Activated naive CD4-positive, alpha-beta T cell treated with Interleukin-2 at 50 U/mL for 16 hours (primary cell): ENCODE data around the gene EIF4E1B.

Experiments used
- DNase-seq: peaks from one replicate; pipeline ENCODE4 v3.0.0-alpha.2; 2020

Gene EIF4E1B

DNA sequence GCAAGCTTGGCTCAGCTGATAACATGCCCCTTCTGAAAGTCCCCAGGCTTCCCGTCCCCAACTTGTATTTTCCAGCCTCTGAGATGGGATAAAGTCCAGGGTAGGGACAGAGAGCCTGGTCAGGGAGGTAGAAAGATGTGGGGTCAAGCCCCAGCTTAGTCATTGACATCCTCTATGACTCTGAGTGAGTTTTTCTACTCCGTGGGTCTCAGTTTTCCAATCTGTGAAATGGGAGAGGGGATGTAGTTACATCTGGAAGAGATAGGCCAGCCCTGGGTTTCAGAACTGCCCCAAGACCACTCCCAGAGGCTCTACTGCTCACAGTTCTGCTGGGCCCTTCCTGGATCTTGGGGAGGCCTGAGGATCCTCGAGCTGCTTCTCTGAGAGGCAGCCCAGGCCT, 23.6 kb upstream of the EIF4E1B start:
- no peak for DNase-seq

DNA sequence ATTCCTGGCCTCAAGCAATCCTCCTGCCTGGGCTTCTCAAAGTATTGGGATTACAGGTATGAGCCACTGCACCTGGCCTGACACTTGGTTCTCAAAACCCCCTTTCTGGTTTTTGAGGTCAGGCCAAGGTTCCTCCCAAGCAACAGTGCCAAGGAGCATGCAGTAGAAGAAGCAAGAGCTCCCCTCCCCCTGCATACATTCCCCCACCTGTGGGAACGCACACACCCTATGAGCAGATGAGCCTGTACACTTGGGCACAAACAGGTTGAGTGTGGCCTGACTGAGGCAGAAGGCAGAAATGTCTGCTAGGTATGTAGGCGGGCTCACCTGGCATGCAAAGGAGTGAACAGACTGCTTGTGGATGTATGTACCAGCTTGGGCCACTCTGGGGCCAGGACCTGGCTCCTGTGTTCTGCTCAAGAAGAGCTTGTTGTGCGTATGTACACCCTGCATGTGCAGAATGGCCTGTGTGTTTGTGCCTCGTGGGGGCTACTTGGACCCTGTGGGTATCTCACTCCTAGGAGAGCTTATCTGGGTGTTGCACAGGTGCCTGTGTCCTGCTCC, 22.3 kb upstream of the EIF4E1B start:
- DNase-seq = no peak

DNA sequence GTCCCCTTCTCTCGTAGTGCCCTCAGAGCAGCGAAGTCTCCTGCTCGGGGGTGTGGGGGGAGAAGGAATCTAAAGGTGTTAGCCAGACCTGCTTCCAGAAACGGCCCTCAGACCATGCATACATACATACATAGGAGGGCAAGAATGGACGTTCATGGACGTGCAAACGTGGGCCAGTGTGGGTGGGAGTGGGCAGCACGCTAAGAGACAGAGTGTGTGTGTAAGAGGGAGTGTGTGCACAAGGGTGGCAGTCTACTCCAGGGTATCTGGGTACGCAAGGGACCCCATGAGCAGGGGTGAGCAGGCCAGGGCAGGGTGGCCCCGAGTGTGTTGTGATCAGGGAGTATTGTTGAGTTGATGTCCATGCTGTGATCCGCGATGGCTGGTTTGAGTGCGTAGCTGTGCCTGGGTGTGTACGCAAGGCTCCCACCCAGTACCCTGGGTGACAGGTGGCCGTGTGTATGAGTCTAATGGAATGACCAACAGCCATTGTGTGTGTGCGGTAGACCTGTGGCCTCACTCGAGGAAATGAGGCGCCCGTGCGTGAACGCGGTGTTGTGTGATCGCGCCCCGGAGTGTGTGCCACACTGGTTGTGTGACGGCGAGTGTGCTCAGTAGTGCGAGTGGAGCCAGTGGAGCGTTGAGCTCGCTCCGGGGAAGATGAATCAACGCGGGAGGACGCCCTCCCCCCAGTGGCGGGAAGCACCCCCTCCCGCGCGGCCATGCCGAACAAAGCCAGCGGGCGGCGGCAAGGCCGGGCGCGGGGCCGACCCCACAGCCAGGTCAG, 21.3 kb upstream of the EIF4E1B start:
- peak; percentile 21 for DNase-seq

DNA sequence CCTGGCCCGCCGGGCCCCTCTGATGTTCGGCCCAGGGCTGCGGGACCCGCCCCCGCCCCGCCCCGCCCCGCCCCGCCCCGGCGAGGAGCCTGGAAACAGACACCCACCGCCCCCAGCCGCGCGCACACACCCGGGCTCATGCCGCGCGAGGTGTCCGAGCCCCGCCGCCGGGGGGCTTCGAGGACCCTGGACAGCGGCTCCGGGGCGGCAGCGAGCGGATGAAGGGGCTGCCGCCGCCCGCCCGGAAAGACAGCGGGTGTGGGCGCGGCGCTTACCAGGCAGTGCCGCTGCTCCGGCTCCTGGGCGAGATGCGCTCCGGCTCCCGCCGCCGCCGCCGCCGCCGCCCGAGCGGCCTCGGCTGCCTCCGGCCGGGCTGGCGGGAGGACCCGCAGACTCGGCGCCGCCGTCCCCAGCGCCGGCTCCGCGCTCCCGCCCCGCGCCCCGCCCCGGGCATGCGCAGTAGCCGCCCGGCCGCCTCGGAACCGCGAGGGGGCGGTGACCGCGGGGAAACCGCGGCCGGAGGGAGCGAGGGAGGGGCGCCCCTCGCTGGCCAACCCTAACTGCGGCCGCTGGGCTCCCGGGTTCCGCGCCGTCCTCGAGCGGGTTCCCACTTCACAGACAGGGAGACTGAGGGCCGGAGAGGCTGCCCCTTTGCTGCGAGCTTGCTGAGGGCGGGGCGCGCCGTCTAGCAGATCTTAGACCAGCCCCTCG, 20.6 kb upstream of the EIF4E1B start, which contains the start of gene GPRIN1:
Gene GPRIN1 (minus strand): TSS at position 433 of the 711 bp plus-strand sequence. CDS start 10,322 bp downstream, outside the sequence.
- peak; percentile 68 for DNase-seq

DNA sequence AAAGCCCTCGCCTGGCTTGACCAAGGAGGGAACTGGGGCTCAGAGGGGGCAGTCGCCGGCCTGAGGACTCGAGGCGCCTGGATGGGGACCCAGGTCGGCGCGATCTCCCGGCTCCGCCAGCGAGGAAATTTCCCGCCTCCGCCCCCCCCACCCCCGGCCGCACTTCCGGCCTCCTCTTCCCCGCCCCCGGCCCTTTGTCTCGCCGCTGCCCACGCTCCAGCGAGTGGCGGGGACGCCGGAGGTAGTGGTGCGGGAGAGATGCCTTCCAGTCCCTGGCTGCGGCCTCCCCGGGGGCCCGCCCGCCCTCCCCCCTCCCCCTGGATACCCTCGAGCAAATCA, 20.1 kb upstream of the EIF4E1B start:
- DNase-seq = peak; percentile 14

DNA sequence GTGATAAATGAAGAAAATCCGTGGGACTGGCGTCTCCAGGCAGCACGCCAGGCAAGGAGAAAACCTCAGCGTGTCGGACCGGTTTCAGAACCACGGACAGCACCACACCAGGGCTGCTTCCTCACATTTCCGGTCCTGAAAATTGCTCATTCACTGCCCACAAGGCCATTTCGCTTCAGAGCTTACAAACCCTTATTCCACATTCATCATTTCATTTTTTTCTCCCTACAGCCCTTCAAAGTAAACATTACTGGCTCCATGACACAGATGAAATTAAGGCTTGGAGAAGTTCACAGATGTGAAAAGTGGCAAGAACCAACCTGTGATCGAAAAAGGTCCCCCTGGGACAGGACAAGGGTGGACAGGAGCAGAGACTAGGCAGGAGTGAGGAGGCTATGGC, 19.0 kb upstream of the EIF4E1B start:
- peak; percentile 49 for DNase-seq

DNA sequence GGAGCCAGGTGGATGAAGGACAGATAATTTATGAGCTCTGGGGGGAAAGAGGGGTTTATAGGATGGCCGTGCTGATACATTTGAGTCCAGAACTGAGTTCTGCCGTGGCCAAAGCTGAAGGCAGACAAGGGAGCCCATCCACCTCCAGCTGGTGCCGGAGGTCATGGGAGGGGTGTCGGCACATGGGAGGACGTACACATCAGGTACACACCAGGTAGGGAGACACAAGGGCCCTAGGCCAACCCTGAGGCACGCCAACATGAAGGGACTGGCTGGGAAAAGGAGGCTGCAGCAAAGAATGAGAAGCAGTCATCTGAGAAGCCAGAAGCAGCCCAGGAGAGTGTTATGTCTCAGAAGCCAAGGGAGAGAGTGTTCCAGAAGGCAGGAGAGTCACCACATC, 18.5 kb upstream of the EIF4E1B start:
- DNase-seq = no peak

DNA sequence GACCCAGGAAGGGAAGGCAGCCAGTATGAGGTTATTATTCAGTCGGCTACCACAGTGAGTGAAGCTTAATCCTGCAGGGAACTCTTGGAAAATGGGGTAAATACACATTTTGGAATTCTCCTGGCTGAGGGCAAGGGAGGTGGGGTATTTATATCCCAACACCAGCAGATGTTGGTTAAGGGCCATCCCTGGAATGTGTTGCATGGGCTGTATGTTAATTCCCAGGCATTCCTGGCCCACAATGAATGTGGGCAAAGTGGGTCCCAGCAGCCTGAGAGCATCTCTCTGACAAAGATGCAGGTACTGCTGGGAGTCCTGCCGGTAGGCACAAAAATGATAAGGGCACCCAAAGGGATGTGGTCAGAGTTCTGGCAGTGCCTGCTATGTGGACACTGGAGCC, 17.6 kb upstream of the EIF4E1B start:
- no peak for DNase-seq

DNA sequence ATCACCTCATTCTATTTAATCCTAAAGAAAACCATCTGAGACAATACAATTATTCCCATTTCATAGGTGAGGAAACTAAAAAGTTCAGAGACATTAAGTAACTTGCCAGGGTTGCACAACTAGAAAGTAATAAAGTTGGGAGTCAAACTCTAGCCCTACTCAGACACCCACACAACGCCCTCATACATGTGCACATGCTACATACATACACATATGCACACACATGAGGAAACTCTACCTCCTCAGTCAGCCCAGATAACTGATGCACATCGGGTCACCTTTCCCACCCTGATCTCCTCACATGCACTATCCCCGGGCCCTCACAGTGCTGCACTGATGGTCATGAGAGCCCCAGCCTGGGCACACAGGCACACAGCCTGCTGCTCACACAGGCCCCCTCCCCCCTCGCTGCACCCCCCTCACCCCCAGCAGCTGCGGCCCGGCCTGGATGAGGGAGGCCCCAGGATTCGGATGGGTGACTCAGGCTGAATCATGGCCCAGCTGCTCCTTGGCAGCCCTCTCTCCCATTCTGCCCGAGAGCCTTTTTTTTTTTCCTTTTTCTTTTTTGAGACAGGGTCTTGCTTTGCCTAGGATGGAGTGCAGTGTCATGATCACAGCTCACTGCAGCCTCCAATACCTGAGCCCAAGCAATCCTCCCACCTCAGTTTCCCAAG, 15.5 kb upstream of the EIF4E1B start:
- no peak for DNase-seq

DNA sequence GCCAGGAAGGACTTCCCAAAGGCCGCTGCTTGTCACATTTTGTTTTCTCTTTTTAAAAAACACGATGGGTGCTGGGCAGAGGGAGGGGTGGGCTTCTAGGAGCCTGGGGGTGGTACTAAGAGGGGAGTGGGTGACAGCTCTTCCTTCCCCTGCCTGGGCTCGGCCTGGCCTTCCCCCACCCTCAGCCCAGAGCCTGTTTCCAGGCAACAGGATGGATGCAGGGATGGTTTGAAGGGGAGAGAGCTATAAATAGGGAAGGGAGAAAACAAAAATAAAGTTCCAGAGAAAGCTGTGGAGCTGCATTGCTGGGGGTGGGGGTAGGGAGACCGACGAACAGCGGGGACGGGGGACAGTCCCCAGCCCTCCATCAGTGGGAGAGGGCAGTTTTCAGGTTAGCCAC, 14.0 kb upstream of the EIF4E1B start:
- DNase-seq = no peak

DNA sequence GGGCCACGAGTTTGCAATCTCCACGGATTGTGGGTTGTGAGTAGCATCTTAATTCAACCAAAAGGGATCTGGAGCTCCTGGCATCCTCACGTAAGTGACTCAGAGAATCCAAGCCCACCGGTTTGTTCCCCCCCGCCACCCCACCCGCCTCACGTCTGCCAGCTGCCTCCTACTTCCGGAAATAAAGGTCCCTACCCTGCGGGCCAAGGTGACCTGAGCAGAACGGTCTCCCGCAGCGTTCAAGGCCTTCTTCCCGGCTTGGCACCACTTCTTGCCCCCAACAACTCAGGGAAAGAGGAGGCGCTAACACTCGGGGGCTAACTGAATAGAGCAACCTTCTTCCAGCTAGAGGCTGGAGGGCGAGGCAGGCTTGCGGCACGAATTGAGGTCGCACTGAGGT, 11.7 kb upstream of the EIF4E1B start:
- no peak for DNase-seq

DNA sequence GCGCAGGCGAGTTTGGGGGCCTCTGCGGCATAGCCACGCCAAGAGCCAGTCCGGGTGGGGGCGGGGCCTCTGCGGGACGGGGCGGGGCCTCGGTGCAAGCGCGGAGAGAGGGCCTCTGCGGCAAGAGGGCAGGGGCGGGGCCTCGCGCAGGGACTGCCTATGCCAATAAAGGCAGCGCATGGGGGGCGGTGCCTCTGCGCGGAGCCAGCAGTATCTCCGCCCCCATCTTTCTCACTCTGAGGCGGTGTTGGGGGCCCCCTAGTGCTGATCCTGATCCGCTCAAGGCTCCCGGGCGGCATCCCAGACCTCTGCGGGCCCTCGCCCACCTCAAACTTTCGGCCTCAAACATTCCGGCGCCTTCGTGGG, 11.3 kb upstream of the EIF4E1B start:
- DNase-seq = peak; percentile 79

DNA sequence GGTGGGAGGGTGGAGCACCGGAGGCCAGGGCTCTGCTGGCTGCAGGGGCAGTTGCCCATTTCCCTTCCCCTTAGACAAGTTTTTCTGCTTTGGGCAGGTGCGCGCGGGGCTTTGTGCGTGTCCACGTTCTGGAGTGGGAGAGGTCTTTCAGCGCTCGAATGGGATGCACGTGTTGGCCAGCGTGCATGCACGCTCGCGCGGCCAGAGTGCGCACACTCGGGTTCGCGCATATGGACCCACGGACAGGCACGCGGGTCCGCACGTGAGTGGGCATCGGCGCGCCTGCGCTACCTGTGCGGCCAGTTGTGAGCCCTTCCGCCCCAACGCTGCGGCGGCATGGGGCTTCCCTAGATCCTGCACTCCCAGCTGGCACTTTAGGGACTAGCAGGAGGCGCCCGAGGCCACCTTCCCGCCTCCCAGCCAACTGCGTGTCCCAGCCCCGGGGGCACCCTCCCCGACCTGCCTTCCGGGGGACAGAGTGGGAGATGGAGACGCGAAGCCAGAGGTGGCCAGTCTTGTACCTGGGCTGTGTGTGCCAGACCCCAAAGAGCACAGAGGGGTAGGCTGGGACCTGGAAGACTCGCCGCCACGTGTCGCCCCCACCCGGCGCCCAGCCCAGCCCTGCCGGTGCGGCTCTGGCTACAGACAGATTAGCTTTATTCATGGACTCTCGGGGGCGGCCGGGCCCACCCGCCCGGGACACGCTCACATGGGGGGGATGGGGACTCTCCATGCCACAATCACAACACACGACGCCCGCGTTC, 10.7 kb upstream of the EIF4E1B start:
- no peak for DNase-seq

DNA sequence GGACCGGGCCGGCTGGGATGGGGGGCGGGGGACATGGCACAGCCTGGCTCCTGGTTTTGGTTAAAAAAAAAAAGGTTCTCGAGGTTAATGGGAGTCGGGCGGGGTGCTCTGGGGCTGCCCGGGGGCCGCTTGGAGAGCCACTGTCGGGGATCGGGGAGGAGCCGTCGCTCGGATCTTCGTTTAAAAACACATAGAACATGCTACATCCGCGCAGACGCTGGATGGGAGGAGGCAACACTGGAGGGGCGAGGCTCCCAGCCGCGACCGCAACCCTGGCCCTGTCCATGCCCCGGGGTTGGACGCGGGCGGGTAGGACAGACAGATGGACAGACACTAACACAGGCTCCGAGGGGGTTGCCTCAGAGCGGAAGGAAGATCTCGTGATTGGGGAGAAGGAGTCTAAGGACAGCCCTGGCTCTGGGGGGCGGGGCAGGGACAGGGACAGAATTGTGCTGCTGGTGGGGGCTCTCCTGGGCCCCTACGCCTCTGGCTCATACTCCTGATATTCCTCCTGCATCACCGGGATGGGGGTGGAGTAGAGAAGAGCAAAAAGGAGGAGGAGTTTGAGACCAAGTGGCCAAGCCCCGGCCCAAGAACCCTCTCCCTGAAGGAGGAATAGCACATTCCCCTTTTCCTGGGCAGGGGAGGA, 10.0 kb upstream of the EIF4E1B start:
- DNase-seq = peak; percentile 16

DNA sequence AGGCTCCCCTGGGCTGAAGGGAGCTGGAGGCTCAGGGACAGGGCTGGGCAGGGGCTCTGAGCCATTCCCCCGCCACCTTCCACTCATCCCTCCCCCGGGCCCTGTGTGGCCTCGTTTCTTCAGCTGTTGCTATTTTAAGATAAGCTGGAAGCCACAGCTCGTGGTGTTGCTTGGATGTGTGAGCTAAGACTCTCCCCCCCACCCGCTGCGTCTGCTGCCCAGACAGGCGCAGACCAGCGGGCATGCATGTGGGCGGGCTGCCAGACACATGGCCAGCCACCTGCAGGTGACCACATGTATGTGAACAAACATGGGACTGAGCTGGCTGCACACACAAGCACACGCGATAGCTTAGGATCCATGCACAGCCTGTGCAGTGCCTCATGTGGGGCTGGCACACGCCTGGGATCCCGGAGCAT, 8.8 kb upstream of the EIF4E1B start:
- no peak for DNase-seq

DNA sequence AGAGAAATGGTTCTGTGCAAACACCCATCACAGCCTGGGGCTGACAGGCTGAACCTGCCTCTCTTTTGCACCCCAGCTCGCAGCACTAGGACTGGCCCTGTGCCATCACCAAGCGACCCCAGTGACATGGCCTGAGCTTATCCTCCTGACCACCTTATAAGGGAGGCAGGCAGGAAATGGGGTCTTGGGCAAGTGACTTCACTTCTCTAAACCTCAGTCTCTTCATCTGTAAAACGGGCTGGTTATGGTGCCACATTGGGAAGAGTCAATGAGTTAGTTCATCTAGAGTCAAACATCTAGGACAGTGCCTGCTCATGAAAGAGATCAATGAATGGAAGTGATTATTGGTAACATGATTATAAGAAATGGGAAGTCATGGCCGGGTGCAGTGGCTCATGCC, 6.3 kb upstream of the EIF4E1B start:
- DNase-seq = no peak

DNA sequence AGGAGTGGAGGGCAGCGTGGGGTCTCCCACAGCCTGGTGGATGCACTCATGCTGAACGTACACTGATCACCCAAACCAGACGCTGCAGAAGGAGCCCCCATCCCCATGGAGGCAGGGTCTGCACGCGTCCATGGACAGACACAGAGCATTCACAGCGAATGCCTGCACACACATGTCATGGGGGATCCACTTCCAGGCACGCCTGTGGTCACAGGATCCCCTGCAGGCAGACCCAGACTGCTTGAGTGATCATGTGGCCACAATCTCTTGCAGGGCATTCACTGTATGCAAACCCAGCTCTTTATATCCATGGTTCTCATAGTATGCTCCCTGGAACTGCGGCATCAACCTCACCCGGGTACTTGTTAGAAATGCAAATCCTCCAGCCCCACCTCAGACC, 5.5 kb upstream of the EIF4E1B start:
- no peak for DNase-seq

DNA sequence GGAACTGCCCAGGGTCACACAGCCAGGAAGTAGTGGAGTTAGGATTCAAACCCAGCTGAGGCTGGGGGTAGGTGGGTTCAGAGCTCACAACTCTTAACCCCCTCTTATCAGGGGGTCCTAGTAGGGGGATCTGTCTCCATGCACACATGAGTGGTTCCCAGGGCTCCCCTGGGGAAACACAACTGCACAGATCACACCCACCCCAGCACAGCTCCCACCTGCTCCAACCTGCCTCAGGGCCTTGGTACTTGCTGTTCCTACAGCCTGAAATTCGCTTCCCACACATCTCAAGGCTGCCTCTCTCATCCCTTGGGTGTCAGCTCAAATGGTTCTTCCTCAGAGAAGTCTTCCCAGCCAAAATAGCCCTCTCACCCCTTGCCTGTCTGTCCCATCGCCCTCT, 5.0 kb upstream of the EIF4E1B start:
- DNase-seq = no peak

DNA sequence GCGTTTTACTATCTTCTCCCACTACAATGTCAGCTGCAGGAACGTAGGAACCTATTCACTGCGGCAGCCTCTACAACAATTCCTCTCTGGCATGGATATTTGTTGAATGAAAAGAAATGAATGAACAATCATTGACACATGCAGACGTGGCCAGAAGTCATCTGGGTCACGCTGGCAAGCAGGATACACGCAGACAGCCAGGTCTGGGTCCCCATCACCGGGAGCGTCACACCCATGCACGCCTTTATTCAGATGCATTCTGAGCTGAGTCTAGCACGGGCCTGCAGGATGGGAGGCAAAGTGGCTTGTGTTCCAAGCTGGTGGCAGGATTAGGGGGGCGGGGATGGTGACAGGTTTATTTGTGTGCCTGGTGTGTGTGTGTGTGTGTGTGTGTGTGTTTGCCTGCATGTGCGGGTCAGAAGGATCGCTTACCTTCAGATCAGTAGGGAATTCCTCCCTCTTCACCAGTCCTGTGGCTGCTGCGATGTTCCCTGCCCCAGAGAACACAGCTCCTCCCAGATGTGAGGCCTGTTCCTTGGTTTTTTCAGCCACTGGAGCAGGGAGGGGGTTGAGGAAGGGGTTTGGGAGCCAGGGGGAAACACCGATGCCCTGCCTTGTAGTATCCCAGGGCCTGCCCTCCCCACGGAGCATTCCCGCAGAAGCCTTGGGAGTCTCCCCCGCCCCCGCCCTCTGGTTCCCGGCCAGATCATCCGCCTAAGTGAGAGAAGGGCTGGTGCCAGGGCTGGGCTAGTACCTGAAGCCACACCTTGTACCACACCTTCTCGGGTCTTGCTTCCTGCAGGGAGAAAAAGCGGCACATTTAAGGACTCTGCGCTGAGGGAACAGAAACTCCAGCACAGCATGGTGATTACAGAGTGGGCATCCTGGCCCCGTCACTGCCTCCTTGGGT, 4.3 kb upstream of the EIF4E1B start:
- DNase-seq = no peak

DNA sequence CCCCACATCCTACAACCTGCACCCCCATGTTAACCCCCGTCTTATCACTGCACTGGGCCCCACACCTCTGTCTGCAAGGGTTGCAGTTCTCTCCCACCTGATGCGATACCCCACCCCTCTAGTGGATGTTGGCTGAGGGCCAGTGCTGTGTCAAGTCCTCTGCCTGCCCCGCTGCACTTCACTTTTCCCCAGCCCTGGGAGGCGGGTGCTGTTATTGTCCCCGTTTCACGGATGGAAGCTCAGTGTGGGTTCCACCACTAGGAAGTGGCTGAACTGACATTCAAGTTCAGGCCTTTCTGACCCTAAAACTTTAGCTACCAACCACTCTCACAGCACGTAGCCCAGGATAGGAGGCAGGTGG, 3.6 kb upstream of the EIF4E1B start:
- no peak for DNase-seq

DNA sequence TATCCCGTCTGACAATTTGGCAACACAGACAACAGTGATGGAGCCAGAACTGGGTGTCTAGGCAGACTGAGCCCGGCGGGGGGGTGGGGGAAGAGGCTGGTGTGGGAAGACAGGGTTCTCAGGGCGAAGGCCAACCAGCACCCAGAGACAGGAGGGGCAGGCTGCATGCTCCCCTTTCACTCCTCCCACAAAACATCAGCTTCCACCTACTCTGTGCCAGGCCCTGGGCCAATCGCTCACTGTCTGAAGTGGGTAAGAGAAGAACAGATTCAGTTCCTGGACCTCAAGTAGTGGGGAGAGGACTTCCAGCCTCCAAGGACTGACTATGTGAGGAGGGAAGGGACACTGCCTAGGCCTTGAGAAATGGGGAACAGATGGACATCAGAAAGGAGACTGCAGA, 2.9 kb upstream of the EIF4E1B start:
- no peak for DNase-seq
